ENCODE data around the gene BACE2. TPM values are rescaled to one million over a fixed set of nuclear protein-coding genes. Genes with fewer than 3 reads are reported as not detected.
A peak's percentile ranks its signal among the peaks of the same experiment; 100 is the strongest.

Gene BACE2
- total and polyA plus RNA-seq, 2 of the 4 experiments (the other 2 are of a cell fraction) = 17.0 to 35.5 TPM

DNA sequence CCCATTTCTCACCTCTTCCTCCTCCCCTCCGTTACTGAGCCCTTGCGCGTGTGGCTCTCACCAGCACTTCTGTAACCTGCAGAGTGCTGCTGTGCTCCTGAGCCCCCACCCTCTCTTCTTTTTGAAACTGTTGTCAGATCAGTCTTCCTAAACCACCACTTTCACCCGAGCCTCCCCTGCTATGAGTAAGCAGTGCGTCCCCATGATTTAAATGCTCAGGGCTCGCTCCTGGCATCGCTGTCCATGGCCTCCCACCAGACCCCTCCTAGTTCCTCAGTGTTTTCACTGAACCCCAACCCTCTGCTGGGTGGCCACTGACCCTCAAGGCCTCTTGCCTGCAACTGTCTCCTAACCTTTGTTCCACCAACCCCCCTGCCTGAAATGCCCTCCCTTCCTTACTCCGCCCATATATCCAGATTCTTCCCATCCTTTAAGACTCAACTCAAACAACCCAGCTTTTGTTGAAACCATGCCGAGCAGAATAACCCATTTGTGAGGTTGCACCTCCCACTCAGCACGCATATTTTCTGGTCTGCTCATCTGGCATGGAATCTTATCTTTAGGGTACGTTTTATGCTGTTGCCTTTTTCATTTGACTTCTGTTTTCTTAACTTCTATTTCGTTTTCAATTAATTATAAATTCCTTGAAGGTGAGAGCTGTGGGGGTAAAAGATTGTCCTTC, 84.1 kb downstream of the BACE2 start:
- H3K4me1 ChIP-seq (ENCODE audit: control insufficient read depth, insufficient read depth, low read length) = peaks cover 15% of the 10 kb centered on the region
- dilution Hi-C loops (cut with HindIII; ENCODE audit: low sequenced_read_pairs, unreplicated experiment) (no loop called here), intact Hi-C loops (cut with micrococcal nuclease) (no loop called here), in situ Hi-C loops (cut with MboI; ENCODE audit: low sequenced_read_pairs) (no loop called here)
- peaks cover 15% of the 10 kb centered on the region for H3K9me1 ChIP-seq (ENCODE audit: insufficient read depth, low read length)
- H3K4ac ChIP-seq (ENCODE audit: low read depth, low read length) = peak overlapping the region; percentile 89
- 65% methylated on average over 8 of the region's 12 CpGs; no CpG with 5 or more reads in 1 of the 2 experiments for WGBS, 2 experiments (ENCODE audit: extremely low coverage in 2 of 2, insufficient read length in 1 of 2)
- peak overlapping the region; percentile 74; the same call in 1 of the 2 replicates for H2AK5ac ChIP-seq (ENCODE audit: low read depth, low read length)
- peak overlapping the region; percentile 86 for H2BK5ac ChIP-seq (ENCODE audit: low read depth, low read length, poor library complexity, severe bottlenecking)
- ChIA-PET CTCF (no interaction called here), POLR2A (ENCODE audit: unreplicated experiment) (no interaction called here)
- H3K9me3 ChIP-seq (ENCODE audit: control insufficient read depth, insufficient read depth, low read length) = peaks cover 7% of the 10 kb centered on the region
- H3K18ac ChIP-seq (ENCODE audit: low read depth, low read length) = peak overlapping the region; percentile 90
- peaks cover 1% of the 10 kb centered on the region; the same call in 1 of the 2 replicates for H3K36me3 ChIP-seq (ENCODE audit: control insufficient read depth, insufficient read depth, low read length)
- H3K9ac ChIP-seq (ENCODE audit: low read depth, low read length) = no peak overlapping the region
- TF ChIP-seq FOS (IDR thresholded peaks at IDR 0.05; ENCODE audit: low read depth, low read length) = peak; percentile 30; the same call in 1 of the 2 replicates
- TF ChIP-seq BHLHE40 (IDR thresholded peaks at IDR 0.05; ENCODE audit: low read depth, low read length) = no peak
- H3K14ac ChIP-seq (replicated peaks; ENCODE audit: low read depth, low read length) = peak overlapping the region; percentile 60
- peak overlapping the region; percentile 4 for H2AK9ac ChIP-seq (replicated peaks; ENCODE audit: low read depth, low read length, poor library complexity)
- H3K27ac ChIP-seq (ENCODE audit: insufficient read depth, low read length) = peak overlapping the region; percentile 72
- H4K91ac ChIP-seq (ENCODE audit: insufficient read depth, low read depth, low read length) = peak overlapping the region; percentile 84
- H4K5ac ChIP-seq (ENCODE audit: low read depth, low read length) = peak overlapping the region; percentile 61
- H2BK120ac ChIP-seq (ENCODE audit: low read depth, low read length) = peak overlapping the region; percentile 78
- H4K8ac ChIP-seq (ENCODE audit: low read depth in 2 of 2, low read length in 2 of 2) = peak overlapping the region in 1 of 2 experiments; percentile 64; a peak in 2 of 4 replicates
- H2BK15ac ChIP-seq (ENCODE audit: low read depth, low read length) = peak overlapping the region; percentile 82; the same call in 1 of the 3 replicates
- no TSS peak for BruUV-seq (replicated peaks)
- no peaks in the 10 kb centered on the region for H3K27me3 ChIP-seq (ENCODE audit: control insufficient read depth, insufficient read depth, low read length)
- H3K56ac ChIP-seq (ENCODE audit: extremely low read depth, insufficient read depth, low read length) = peak overlapping the region; percentile 60; the same call in 1 of the 2 replicates
- H3K4me3 ChIP-seq (ENCODE audit: insufficient read depth, low read depth, low read length) = no peak overlapping the region
- H2BK20ac ChIP-seq (ENCODE audit: low read depth, low read length) = peak overlapping the region; percentile 80
- H3K79me1 ChIP-seq (ENCODE audit: low read depth in 1 of 2, low read length in 2 of 2) = no peaks in the 10 kb centered on the region; a peak in 1 of 4 replicates
- H3K4me2 ChIP-seq (ENCODE audit: low read depth, low read length) = peak overlapping the region; percentile 81
- H3K23ac ChIP-seq (ENCODE audit: low read depth, low read length) = peak overlapping the region; percentile 52; the same call in 1 of the 2 replicates
- H2AFZ ChIP-seq (replicated peaks; ENCODE audit: low read length, poor library complexity) = peak overlapping the region; percentile 71
- DNase-seq = peak; percentile 88
- ATAC-seq (ENCODE audit: low read depth) = peak; percentile 91
- H4K20me1 ChIP-seq (ENCODE audit: insufficient read depth, low read length) = no peaks in the 10 kb centered on the region

Measured in IMR-90 (cell line).